Muscle of leg (tissue), 11 donors: ENCODE data around the gene SRRM4. TPM values are rescaled to one million over a fixed set of nuclear protein-coding genes. Genes with fewer than 3 reads are reported as not detected.

Source experiments
- DNase-seq: peaks from one replicate; pipeline ENCODE4 v3.0.0; 2013
- H3K27ac ChIP-seq: one replicate; pipeline ENCODE4 v1.5.1; 2013; ENCODE audit warnings: mild to moderate bottlenecking, low read length, control low read depth
- H3K27me3 ChIP-seq: one replicate; pipeline ENCODE4 v1.6.1; 2013; ENCODE audit warnings: low read length; ENCODE audit not compliant: control insufficient read depth, insufficient read depth
- H3K36me3 ChIP-seq: one replicate; pipeline ENCODE4 v1.6.1; 2013; ENCODE audit warnings: low read length; ENCODE audit not compliant: control insufficient read depth, insufficient read depth
- H3K4me1 ChIP-seq: one replicate; pipeline ENCODE4 v1.6.1; 2013; ENCODE audit warnings: low read length; ENCODE audit not compliant: control insufficient read depth, insufficient read depth
- H3K4me3 ChIP-seq: one replicate; pipeline ENCODE4 v1.5.1; 2013; ENCODE audit warnings: low read length, control low read depth
- H3K9me3 ChIP-seq: replicated peaks from 2 replicates; pipeline ENCODE4 v1.6.1; 2013; ENCODE audit warnings: low read depth, low read length; ENCODE audit not compliant: control insufficient read depth
- WGBS: methylation state at CpG from one replicate; pipeline ENCODE4 v1.1.5; 2013; ENCODE audit warnings: missing lambda C conversion rate; ENCODE audit not compliant: insufficient coverage; 5-methylcytosine and 5-hydroxymethylcytosine counted together
- polyA plus RNA-seq, 8 donors: library from polyadenylated mRNA; unstranded; fragments of 120-200 nt; gene quantifications; one replicate each; pipeline versions ENCODE4 v1.2.1 to v1.2.3, GENCODE V29; 2013; ENCODE audit warnings: inconsistent platforms in 1 of 8, low replicate concordance in 1 of 8; ENCODE audit not compliant: insufficient read length in 8 of 8, insufficient read depth in 1 of 8
- total RNA-seq: library from RNA; stranded (reverse); fragments of 120-200 nt; gene quantifications from one replicate; pipeline ENCODE4 v1.2.4, GENCODE V29; 2013

The SRRM4 gene
- total and polyA plus RNA-seq, 9 donors: 0.13 to 0.44 (median 0.21) TPM

DNA sequence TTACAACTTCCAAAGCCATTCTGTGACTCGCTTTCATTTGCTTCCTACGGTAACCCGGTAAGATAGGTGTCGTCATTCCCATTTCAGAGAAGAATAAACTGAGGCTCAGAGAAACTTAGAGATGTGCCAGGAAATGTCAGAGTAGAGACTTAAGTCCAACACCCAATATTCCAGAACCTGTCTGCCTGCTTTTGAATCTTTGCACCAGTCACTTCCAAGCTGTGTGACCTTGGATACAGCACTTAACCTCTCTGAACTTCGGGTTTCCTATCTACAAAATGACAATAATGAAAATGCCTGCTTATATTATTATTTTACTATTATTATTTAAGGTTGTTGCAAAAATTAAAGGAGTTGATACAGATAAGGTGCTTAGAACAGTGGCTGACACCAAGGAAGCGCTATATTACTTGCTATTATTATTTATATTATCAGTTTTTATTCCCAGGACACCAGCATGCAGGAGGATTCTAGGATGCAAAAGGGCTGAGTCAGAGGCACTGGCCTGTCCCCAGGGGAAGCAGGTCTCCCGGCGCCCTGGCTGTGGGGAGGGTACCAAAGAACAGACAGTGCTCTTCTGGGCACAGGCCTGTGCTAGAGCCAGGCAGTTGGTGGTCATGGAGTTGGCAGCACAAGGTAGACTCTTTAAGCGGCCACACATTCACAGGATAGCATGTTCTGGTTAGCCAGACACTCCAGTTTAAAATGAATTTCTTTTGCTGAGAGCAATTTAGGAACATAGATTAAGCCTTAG is 202.8 kb downstream of the SRRM4 start:
- H3K27ac ChIP-seq: no peak overlapping the region
- H3K27me3 ChIP-seq: no peaks in the 10 kb centered on the region
- peaks cover 25% of the 10 kb centered on the region for H3K36me3 ChIP-seq
- H3K4me1 ChIP-seq: peaks cover 22% of the 10 kb centered on the region
- H3K4me3 ChIP-seq: peak overlapping the region; percentile 15
- H3K9me3 ChIP-seq: no peaks in the 10 kb centered on the region
- WGBS: 70% methylated on average over 3 of the region's 9 CpGs
- no peak for DNase-seq

DNA sequence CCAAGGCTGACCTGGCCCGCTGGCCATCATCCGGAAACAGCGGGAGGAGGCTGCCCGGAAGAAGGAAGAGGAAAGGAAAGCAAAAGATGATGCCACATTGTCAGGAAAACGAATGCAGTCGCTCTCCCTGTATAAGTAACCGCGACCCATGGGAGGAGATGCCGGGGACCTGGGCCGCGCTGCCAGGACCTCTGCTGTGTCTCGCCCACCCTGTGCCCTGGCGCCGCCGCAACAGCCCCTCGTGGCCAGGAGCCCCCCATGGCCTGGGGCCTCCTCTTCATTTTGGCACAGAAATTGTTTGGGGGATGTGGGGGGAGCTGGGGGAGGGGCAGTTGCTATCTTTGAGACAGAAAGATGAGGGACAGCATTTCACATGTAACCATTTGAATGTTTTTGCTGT is 213.9 kb downstream of the SRRM4 start:
- Histone ChIP-seq H3K36me3 (peaks cover 14% of the 10 kb centered on the region), H3K27ac (no peak overlapping the region)
- no peak for DNase-seq

DNA sequence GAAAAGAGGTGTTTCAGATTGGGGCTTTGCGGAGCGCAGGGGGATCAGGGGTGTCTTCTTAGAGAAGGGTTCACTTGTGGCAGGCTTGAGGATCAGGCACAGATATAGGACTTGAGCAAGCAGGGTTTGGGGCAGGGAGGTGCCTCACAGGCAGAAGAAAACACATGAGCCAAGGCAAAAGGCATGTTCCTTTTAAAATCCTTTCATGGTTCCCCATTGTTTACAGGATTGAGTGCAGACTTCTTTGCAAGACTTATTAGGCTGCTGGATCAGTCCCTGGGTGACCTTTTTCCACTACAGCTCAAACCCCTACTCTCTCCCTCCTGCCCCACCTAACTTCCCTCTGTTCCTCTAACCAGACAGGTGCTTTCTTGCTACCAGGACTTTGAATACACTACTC is 217.1 kb downstream of the SRRM4 start:
- H3K9me3 ChIP-seq: no peaks in the 10 kb centered on the region
- no peak overlapping the region for H3K4me3 ChIP-seq
- no peak for DNase-seq
- no peaks in the 10 kb centered on the region for H3K27me3 ChIP-seq
- 89% methylated on average over 2 of the region's 2 CpGs for WGBS
- peaks cover 18% of the 10 kb centered on the region for H3K4me1 ChIP-seq
- no peak overlapping the region for H3K27ac ChIP-seq
- peaks cover 14% of the 10 kb centered on the region for H3K36me3 ChIP-seq

More for the DNA sequence above, 213.9 kb downstream of the SRRM4 start:
- no peaks in the 10 kb centered on the region for H3K9me3 ChIP-seq
- no peaks in the 10 kb centered on the region for H3K27me3 ChIP-seq
- H3K4me1 ChIP-seq: peaks cover under 1% of the 10 kb centered on the region
- H3K4me3 ChIP-seq: no peak overlapping the region
- 90% methylated on average over 12 of the region's 16 CpGs for WGBS

DNA sequence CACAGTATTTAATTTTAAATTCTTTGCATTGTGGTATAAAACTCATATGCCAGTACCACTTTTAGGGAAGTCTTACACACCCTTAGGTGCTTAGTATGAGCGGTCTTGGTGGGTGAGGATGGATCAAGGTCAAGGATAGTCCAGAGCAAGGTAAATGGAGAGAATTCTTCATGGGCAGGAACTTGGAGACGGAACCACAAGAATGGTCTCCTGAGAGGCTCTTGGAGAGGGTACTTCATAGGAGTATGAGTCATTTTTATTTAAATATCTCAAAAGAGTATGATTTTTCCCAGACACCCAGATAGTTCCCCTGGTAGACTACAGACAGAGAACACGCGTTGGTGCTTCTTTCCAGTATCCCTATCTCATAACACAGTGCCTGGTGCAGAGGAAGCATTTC is 219.3 kb downstream of the SRRM4 start:
- peaks cover 35% of the 10 kb centered on the region for H3K4me1 ChIP-seq
- DNase-seq: no peak
- no peaks in the 10 kb centered on the region for H3K36me3 ChIP-seq
- no peak overlapping the region for H3K27ac ChIP-seq
- no peaks in the 10 kb centered on the region for H3K9me3 ChIP-seq
- no peak overlapping the region for H3K4me3 ChIP-seq
- no peaks in the 10 kb centered on the region for H3K27me3 ChIP-seq
- WGBS: no CpG with 5 or more reads among the region's 4 CpGs

DNA sequence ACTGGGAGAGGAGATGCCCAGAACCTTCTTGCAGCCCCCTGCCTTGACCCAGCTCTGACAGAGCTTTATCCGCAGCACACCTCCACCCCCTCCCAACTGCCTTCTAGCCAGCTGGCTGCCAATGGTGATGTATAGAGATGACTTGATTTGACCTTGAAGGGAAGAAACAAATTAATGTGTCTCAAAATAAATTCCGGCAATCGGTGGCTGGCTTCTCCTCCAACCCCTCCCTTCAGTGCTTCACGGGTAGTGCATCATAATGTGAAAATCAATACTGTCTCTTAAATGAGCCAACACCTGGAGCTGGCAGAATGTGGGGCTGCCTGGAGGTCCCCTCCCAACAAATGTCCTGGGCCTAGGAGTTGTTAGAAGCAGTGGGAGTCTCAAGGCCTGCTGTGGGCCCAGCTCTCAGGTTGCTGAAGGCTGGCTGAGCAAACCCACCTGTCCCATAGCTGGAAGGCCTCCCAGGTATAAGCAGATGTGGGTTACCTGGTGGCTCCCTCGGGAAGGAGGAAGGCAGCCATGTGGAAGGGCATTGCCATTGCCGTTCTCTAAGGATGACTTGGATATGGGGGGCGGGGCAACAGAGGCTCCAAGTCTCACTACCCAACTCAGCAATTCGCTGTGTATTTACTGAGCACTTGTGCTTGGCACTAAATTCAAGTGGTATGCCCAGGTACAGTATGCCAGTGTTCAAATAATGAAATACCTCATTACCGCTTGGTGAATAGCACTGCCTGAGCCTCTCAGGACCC is 220.6 kb downstream of the SRRM4 start:
- Histone ChIP-seq H3K27me3 (no peaks in the 10 kb centered on the region), H3K9me3 (no peaks in the 10 kb centered on the region), H3K4me3 (no peak overlapping the region), H3K4me1 (peaks cover 39% of the 10 kb centered on the region), H3K36me3 (no peaks in the 10 kb centered on the region), H3K27ac (no peak overlapping the region)
- 63% methylated on average over 4 of the region's 9 CpGs for WGBS
- DNase-seq: no peak

DNA sequence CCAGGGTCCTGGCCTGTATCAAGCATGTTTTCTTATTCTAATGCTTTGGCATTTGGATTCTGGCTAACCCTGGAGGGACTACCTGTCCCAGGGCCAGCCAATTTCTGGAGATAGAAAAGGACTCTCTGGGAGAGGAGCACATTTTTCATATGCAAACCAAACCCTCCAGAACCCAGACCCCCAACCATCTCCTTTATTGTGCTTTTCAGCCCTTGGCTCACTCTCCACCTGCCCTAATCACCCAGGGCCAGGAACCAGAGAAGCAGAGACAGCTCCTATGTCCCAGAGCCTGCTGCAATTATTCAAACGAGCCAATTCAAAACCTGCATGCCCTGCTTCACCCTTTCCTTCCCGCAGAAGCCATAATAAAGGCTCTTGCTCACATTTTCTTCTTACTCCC is 221.2 kb downstream of the SRRM4 start:
- Histone ChIP-seq H3K36me3 (no peaks in the 10 kb centered on the region), H3K4me1 (peaks cover 45% of the 10 kb centered on the region), H3K27ac (peak overlapping the region; percentile 51), H3K9me3 (no peaks in the 10 kb centered on the region), H3K4me3 (no peak overlapping the region), H3K27me3 (no peaks in the 10 kb centered on the region)
- DNase-seq: no peak
- 36% methylated on average over 2 of the region's 2 CpGs for WGBS

DNA sequence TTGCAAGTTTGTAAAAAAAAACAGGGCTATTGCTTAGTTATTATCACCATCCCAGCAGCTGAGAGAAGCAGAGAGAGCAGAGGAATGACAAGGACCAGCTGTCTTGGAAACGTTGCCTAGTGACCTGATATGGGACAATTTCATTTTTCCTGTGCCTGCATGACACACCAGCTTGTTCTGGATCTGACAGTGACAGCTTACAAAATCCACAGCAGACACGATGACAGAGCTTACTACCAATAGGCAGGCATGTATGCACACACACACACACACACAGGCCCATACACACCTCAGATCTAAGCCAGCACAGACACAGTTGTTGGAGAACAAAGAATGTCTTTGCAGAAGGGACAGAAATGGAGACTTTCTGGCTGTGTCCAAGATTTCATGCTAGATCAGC is 222.8 kb downstream of the SRRM4 start:
- Histone ChIP-seq H3K4me1 (peaks cover 59% of the 10 kb centered on the region), H3K9me3 (no peaks in the 10 kb centered on the region), H3K27ac (peak overlapping the region; percentile 57), H3K36me3 (no peaks in the 10 kb centered on the region), H3K27me3 (no peaks in the 10 kb centered on the region), H3K4me3 (no peak overlapping the region)
- DNase-seq: peak; percentile 84
- WGBS: 23% methylated on average over 1 of the region's 2 CpGs

DNA sequence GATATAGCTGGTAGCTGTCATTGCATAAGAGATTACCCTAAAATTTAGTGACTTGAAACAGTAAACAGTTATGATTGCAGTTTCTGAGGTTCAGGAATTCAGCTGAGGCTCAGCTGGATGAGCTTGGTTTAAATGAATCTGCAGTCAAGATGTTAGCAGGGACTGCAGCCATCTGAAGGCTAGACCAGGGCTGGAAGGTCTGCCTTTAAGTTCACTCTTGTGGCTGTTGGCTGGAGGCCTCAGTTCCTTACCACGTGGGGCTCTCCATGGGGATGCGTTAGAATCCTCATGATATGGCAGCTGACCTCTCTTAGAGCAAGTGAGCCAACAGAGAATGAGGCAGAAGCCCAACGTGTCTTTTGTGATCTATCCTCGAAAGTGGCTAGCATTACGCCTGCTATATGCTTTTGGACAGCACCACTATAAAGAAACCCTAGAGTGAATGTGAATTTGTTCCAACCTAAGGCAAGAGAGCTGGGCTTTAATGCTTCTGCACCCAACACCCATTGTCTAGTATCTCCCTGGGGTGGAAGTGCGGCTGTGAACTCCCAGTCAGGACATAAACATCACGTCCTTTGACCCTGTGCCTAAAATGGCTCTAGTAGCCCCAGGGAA is 223.4 kb downstream of the SRRM4 start:
- DNase-seq: peak; percentile 83
- Histone ChIP-seq H3K4me1 (peaks cover 60% of the 10 kb centered on the region), H3K4me3 (no peak overlapping the region), H3K9me3 (no peaks in the 10 kb centered on the region), H3K27ac (peak overlapping the region; percentile 57), H3K36me3 (no peaks in the 10 kb centered on the region), H3K27me3 (no peaks in the 10 kb centered on the region)
- WGBS: 9% methylated on average over 2 of the region's 7 CpGs

DNA sequence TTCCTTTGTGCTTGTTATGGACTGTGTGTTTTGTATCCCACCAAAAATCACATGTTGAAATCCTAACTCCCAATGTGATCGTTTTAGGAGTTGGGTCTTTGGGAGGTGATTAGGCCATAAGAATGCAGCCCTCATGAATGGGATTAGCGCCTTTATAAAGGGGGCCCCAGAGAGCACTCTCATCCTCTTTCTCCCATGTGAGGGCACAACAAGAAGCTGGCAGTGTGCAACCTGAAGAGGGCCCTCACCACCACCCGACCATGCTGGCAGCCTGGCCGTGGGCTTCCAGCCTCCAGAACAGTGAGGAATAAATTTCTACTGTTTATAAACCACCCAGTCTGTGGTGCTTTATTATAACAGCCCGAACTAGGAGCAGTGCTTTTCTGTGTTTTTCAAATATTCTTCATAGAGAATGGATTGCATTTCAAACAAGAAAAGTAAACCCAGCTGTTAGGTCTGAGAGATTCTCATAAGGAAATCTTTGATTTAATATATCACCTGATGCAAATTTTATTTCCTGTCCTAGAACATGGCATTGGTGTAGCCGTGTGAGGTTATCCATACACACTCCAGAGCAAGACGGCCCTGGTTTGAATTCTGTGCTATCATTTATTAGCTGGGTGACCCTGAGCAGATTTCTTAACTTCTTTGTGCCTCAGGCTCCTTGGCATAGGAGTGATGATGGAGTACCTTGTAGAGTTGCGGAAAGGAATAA is 225.2 kb downstream of the SRRM4 start:
- no peak for DNase-seq
- no CpG with 5 or more reads among the region's 8 CpGs for WGBS
- Histone ChIP-seq H3K4me3 (no peak overlapping the region), H3K9me3 (no peaks in the 10 kb centered on the region), H3K4me1 (peaks cover 60% of the 10 kb centered on the region), H3K27ac (no peak overlapping the region), H3K36me3 (no peaks in the 10 kb centered on the region), H3K27me3 (no peaks in the 10 kb centered on the region)
